ENCODE measurements around the gene RALGAPA2.

The RALGAPA2 gene

DNA sequence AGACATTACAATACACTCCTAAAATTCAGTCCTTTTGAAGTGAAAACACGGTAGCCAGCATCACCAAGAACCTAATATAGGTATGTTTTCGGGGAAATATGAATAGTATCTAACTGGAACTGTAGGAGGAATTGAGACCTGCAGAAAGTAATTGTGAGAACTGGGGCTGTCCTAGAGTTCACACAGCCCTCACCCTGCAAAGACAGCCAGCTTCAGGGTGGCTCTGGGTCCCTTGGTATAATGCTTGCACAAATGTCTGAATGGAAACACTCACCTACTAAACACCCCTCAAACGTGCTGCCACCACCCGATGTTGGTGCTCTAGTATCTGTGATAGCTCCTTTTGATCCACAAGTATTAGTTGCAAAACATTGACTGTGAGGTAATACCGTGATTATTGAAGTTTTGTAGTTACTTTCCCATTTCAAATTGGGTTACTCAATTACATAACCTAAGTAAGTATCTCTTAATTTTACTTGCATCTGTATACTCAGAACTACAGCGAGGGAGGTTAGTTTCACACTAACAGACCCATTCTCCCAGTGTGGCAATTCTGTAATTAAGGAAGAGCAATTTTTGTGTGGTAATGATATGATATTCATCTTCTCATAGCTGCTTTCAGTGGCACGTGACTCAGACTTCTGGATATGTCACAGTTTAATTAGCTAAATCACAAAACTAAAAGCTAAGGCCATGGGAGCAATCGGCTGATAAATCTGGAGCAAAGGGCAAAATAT is 215.0 kb downstream of the RALGAPA2 start:
- no peak for DNase-seq (ENCODE audit: low read depth in 2 of 2)

- DNase-seq (ENCODE audit: low read depth in 2 of 2) = no peak
Measured at GRCh38 chr20:20495729-20496503, 216.5 kb downstream of the RALGAPA2 start.

GRCh38 chr20:20493701-20494100 is 218.7 kb downstream of the RALGAPA2 start:
- no peak for DNase-seq (ENCODE audit: low read depth in 2 of 2)

- DNase-seq (ENCODE audit: low read depth in 2 of 2) = no peak
Measured at GRCh38 chr20:20492521-20493332, 219.7 kb downstream of the RALGAPA2 start.

DNA sequence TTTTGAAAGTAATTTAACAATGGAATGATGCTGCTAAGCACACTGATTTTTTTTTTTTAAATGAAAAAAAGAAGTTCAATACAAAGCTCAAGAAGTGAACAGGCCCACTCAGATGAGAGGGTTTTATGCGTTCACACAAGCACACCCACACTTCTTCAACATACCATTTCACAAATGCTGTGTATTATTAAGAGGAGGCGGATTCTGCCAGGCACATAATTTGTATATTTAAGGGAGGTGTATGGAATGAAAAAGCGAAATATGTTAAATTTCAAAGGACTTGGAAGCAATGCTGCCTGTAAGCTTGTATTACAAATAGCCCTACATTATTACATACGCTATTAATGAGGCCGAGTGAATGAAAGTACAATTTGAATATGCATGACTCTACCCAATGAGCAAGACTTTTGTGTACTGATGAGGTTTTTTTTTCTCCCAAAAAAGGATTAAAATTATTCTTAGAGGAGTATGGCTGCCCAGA is 220.6 kb downstream of the RALGAPA2 start:
- no peak for DNase-seq (ENCODE audit: low read depth in 2 of 2)

DNA sequence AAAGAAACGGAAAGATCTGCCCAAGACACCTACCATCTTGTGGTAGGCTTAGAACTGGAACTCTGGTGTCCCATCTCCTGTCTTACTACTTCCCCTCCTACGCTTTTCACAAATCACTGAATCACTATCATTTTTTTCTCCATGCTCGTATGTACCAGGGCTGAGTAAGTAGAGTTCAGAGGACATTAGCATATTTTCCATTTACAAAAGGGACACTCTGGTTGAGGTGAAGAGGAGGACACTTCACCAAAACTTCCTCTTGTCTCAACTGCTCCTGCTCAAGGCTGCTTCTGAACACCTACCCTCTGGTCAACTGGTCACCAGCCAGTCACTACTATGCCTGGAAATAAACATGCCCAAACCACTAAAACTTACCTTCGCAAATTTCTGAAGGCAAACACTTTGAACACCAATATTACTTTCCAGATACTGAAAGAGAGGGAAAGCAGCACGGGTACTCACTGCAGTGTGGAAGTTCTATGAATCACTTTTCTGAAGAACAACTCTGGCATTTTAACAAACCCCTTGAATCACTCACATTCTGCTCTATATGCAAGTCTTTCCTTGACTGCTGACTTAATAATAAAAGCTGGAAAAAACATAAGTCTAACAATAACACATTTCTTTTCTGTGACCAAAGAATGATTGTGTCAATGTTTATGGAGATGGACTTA is 221.2 kb downstream of the RALGAPA2 start:
- no peak for DNase-seq (ENCODE audit: low read depth in 2 of 2)

DNA sequence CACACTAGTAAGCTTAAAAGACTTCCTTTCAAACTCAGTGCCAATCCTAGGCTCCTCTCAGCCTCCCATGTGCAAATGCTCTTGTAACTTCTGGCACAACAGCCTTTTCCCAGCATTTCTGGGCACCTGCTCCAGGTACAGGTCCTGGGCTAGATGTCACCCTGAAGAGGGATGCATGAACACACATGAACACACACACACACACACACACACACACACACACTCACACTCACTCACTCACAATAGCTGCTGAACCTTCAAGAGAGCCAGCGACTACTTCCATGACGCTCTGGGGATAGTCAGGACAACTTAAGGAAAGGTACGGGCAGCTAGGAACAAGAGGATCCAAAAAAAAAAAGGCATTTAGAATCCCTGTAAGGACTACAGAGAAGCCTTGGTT is 221.8 kb downstream of the RALGAPA2 start:
- DNase-seq (ENCODE audit: low read depth in 2 of 2) = no peak

- no peak for DNase-seq (ENCODE audit: low read depth in 2 of 2)
Measured at GRCh38 chr20:20489648-20490341, 222.6 kb downstream of the RALGAPA2 start.

DNA sequence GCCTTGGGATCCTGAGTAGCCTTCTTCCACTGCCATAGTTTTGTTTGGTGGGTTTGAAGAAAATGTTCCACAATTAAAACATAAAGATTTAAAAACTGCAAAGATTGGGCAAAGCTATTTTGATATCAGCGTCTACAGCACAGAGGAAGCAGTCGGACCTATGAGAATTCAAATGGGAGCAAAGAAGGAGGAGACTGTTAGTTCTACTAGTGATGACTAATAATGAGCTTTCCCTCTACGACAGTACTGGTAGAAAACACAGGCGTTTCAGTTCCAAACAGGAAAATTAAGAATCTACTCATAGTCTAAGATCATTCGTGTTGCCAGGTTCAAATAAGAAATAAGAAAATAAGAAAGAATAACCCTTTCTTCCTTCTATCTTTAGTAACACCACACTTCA is 223.4 kb downstream of the RALGAPA2 start:
- no peak for DNase-seq (ENCODE audit: low read depth in 2 of 2)

- DNase-seq (ENCODE audit: low read depth in 2 of 2) = no peak
Measured at GRCh38 chr20:20488388-20488787, 224.1 kb downstream of the RALGAPA2 start.

- DNase-seq (ENCODE audit: low read depth in 2 of 2) = no peak
Measured at GRCh38 chr20:20487811-20488210, 224.6 kb downstream of the RALGAPA2 start.

DNA sequence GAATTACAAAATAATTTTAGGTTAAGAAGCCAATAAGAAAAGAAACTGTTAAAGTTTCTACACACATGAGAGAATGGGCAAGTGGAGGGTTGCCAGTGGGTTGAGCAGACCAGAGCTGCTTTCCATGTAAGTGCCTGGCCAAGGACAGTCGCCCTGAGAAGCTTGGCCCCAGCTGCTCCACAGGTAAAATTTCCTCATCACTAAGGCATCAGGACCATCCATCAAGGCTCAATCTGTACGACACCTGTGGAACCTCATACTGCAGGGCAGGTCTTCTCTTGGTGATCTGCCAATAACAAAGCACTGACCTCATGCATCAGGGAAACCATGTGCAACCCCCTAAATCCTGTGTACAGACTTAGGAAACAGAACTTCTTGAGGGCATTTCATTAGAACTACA is 229.1 kb downstream of the RALGAPA2 start:
- no peak for DNase-seq (ENCODE audit: low read depth in 2 of 2)

DNA sequence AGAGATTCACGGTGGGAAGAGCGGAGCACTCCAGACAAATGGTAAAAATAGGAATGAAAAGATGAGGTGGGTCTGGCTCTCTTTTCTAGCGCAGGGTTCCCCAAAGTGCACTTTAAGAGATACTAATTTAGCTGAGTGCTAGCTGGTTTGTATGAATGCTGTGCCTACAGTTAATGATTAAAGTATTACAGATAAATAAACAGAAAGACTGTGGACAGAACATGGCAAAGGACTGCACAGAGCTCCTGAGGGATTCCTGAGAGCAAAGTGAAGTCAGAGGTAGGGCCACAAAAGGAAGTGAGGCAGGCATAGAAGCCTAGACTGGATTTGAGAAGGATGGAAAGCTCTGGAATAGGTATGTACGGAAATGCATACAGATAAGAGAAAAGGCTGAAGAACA is 230.0 kb downstream of the RALGAPA2 start:
- DNase-seq (ENCODE audit: low read depth in 2 of 2) = no peak

- DNase-seq (ENCODE audit: low read depth in 2 of 2) = no peak
Measured at GRCh38 chr20:20480689-20481088, 231.8 kb downstream of the RALGAPA2 start.

GRCh38 chr20:20480126-20480525 is 232.3 kb downstream of the RALGAPA2 start:
- no peak for DNase-seq (ENCODE audit: low read depth in 2 of 2)

DNA sequence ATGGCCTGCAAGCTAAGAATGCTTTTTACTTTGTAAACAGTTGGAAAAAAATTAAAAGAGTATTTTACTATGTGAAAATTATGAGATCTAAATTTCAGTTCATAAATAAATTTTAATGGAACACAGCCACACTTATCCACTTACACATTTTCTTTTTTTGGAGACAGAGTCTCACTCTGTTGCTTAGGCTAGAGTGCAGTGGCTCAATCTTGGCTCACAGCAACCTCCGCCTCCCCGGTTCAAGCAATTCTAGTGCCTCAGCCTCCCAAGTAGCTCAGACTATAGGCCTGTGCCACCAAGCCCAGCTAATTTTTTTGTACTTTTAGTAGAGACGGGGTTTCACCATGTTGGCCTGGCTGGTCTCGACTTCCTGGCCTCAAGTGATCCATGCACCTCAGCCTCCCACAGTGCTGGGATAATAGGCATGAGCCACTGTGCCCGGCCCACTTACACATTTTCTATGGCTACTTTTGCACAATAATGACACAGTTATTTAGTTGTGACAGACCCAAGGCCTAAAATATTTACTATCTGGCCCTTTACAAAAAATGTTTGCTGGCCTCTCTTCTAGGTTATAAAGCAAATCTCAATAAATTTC is 234.9 kb downstream of the RALGAPA2 start:
- DNase-seq (ENCODE audit: low read depth in 2 of 2) = no peak

GRCh38 chr20:20476504-20476903 is 235.9 kb downstream of the RALGAPA2 start:
- DNase-seq (ENCODE audit: low read depth in 2 of 2) = no peak

DNA sequence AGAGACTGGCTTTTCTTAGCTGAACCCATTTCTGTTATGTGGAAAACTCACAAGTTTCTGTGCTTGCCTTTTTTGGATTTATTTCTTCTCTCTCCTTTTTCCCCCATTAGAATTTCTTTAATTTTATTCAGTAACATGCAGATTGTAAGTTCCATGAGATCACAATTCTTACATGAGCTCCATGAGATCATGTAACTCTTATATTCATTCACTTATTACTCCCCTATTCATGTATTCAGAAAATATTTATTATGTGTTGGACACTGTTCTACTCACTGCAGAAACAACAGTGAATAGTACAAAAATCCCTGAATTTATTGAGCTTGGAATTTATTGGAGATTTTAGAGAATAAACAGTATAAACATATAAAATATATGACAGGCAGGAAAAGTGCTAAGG is 238.8 kb downstream of the RALGAPA2 start:
- no peak for DNase-seq (ENCODE audit: low read depth in 2 of 2)

DNA sequence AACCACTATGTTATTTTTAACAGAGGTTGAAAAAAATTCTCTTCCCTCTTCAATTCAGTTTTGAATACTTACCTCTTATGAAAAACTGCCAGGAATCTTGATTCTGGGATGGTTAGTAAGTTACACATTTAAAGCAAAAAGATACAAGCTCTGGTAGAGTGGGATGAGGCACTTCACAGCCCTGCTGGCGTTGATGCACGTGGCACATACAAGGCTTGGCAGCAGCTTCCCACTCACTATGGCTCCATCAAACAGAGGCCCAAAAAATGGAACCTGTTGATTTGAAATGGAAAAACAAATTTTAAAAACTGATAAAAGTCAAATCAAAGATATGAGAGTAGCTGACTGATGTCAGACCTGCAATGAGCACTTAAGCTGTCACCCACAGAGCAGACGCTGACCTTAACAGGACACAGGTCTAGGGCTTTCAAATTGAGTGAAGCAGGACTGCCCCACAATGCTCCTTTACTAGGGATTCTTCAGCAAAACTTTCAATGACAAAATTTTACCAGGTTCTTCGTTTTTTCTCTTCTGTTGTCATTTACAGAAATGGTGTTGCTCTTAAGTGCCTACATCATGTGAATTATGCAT is 239.7 kb downstream of the RALGAPA2 start:
- DNase-seq (ENCODE audit: low read depth in 2 of 2) = no peak

DNA sequence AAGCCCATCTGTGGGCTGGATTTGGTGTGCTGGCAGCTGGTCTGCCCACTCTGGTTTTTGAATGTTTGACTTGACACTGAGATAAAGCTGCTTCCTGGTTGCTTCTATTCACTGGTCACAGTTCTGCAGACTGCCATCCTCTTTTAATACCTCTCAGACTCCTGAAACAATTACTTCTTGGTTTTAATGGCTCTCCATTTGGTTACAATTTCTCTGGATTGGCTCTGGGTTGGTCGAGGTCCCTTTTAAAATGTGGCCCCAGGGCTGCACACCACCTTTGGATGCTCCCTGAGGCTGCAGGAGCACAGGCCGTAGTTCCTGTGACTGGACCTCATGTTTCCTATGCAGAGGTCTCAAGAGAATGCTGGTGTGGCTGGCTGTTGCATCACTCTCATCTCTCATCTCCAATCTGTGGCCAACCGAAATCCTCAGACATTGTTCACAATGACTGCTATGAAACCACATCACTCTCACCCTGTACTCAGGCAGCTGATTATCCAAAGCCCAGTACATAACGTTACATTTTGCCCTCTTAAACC is 246.0 kb downstream of the RALGAPA2 start:
- no peak for DNase-seq (ENCODE audit: low read depth in 2 of 2)
